HEK293 (cell line): ENCODE data around the gene POU4F1.

Experiments
- CTCF ChIA-PET: fragments of 350-600 bp; formaldehyde crosslinking; extraction: SDS; loops from one replicate; lab custom pipeline; 2021; ENCODE audit warnings: antibody characterized with exemption; lab: Yijun Ruan, JAX
- POLR2A ChIA-PET: fragments of 300-600 bp; formaldehyde crosslinking; extraction: SDS; loops from one replicate; lab custom pipeline; 2020; ENCODE audit warnings: antibody characterized with exemption, inconsistent platforms; lab: Yijun Ruan, JAX
- H3K27ac ChIP-seq: fragments of 200-500 bp; sonication (Bioruptor generic); 2 replicates; pipeline ENCODE4 v1.5.1; 2014; ENCODE audit warnings: low read depth, low read length, control low read depth, inconsistent platforms; ENCODE audit errors: extremely low read depth
- H3K36me3 ChIP-seq, 2 experiments: fragments of 200-500 bp in 1 of 2; sonication (Bioruptor generic) in 1 of 2; 1 replicate in 1 of 2; 2 replicates in 1 of 2; pipeline ENCODE4 v1.5.1; 2014 to 2017; ENCODE audit warnings: inconsistent platforms in 2 of 2, low read length in 2 of 2; ENCODE audit not compliant: control insufficient read depth in 2 of 2, insufficient read depth in 1 of 2
- H3K4me1 ChIP-seq: fragments of 200-500 bp; sonication (Bioruptor generic); 2 replicates; pipeline ENCODE4 v1.5.1; 2014; ENCODE audit warnings: mild to moderate bottlenecking, low read length, inconsistent platforms; ENCODE audit not compliant: control insufficient read depth, insufficient read depth
- H3K4me3 ChIP-seq: 2 replicates; pipeline ENCODE4 v1.5.1; 2011; ENCODE audit warnings: low read depth, mild to moderate bottlenecking, control low read depth, low read length, moderate library complexity
- H3K9me3 ChIP-seq: fragments of 200-500 bp; sonication (Bioruptor generic); 2 replicates; pipeline ENCODE4 v1.5.1; 2014; ENCODE audit warnings: low read depth, low read length, inconsistent platforms; ENCODE audit not compliant: control insufficient read depth, insufficient read depth
- EGR2 ChIP-seq: fragments of 450-650 bp; formaldehyde crosslinking; IDR thresholded peaks from 2 replicates; pipeline ENCODE4 v1.5.1; 2016; ENCODE audit warnings: low read depth, missing biosample characterization, missing genetic modification characterization
- FEZF1 ChIP-seq: fragments of 450-650 bp; formaldehyde crosslinking; IDR thresholded peaks from 2 replicates; pipeline ENCODE4 v1.5.1; 2016; ENCODE audit warnings: missing biosample characterization, missing genetic modification characterization
- GLI4 ChIP-seq: fragments of 450-650 bp; formaldehyde crosslinking; IDR thresholded peaks from 2 replicates; pipeline ENCODE4 v1.5.1; 2016; ENCODE audit warnings: missing biosample characterization, missing genetic modification characterization
- GLIS1 ChIP-seq: fragments of 450-650 bp; formaldehyde crosslinking; IDR thresholded peaks from 2 replicates; pipeline ENCODE4 v1.5.1; 2016; ENCODE audit warnings: missing biosample characterization, missing genetic modification characterization
- KLF7 ChIP-seq: fragments of 450-650 bp; formaldehyde crosslinking; IDR thresholded peaks from 2 replicates; pipeline ENCODE4 v1.5.1; 2016; ENCODE audit warnings: missing biosample characterization, missing genetic modification characterization, borderline replicate concordance
- KLF8 ChIP-seq: fragments of 450-650 bp; formaldehyde crosslinking; IDR thresholded peaks from 2 replicates; pipeline ENCODE4 v1.5.1; 2016; ENCODE audit warnings: missing biosample characterization, missing genetic modification characterization
- MYNN ChIP-seq: fragments of 450-650 bp; formaldehyde crosslinking; IDR thresholded peaks from 2 replicates; pipeline ENCODE4 v1.5.1; 2016; ENCODE audit warnings: missing biosample characterization, missing genetic modification characterization, borderline replicate concordance
- MZF1 ChIP-seq: fragments of 450-650 bp; formaldehyde crosslinking; IDR thresholded peaks from 2 replicates; pipeline ENCODE4 v1.5.1; 2017; ENCODE audit warnings: missing biosample characterization, missing genetic modification characterization, borderline replicate concordance
- YY1 ChIP-seq: fragments of 450-650 bp; formaldehyde crosslinking; IDR thresholded peaks from 2 replicates; pipeline ENCODE4 v1.5.1; 2018; ENCODE audit warnings: missing biosample characterization, missing genetic modification characterization
- ZFP37 ChIP-seq: fragments of 450-650 bp; formaldehyde crosslinking; IDR thresholded peaks from 2 replicates; pipeline ENCODE4 v1.5.1; 2016; ENCODE audit warnings: missing biosample characterization, missing genetic modification characterization
- ZNF121 ChIP-seq: fragments of 450-650 bp; formaldehyde crosslinking; IDR thresholded peaks from 2 replicates; pipeline ENCODE4 v1.5.1; 2016; ENCODE audit warnings: missing biosample characterization, missing genetic modification characterization
- ZNF174 ChIP-seq: fragments of 450-650 bp; formaldehyde crosslinking; IDR thresholded peaks from 2 replicates; pipeline ENCODE4 v1.5.0; 2017; ENCODE audit warnings: missing biosample characterization, mild to moderate bottlenecking, missing genetic modification characterization
- ZNF202 ChIP-seq: fragments of 450-650 bp; formaldehyde crosslinking; IDR thresholded peaks from 2 replicates; pipeline ENCODE4 v1.5.1; 2016; ENCODE audit warnings: missing biosample characterization, missing genetic modification characterization, borderline replicate concordance
- ZNF214 ChIP-seq: fragments of 450-650 bp; formaldehyde crosslinking; IDR thresholded peaks from 2 replicates; pipeline ENCODE4 v1.5.1; 2017; ENCODE audit warnings: missing biosample characterization, mild to moderate bottlenecking, missing genetic modification characterization, borderline replicate concordance
- ZNF248 ChIP-seq: fragments of 450-650 bp; formaldehyde crosslinking; IDR thresholded peaks from 2 replicates; pipeline ENCODE4 v1.5.1; 2017; ENCODE audit warnings: missing biosample characterization, missing genetic modification characterization
- ZNF292 ChIP-seq: fragments of 450-650 bp; formaldehyde crosslinking; IDR thresholded peaks from 2 replicates; pipeline ENCODE4 v1.5.1; 2016; ENCODE audit warnings: low read depth, missing biosample characterization, missing genetic modification characterization, borderline replicate concordance
- ZNF341 ChIP-seq: fragments of 450-650 bp; formaldehyde crosslinking; IDR thresholded peaks from 2 replicates; pipeline ENCODE4; 2016; ENCODE audit warnings: low read depth, missing biosample characterization, missing genetic modification characterization
- ZNF510 ChIP-seq: fragments of 450-650 bp; formaldehyde crosslinking; IDR thresholded peaks from 2 replicates; pipeline ENCODE4 v1.5.1; 2018; ENCODE audit warnings: mild to moderate bottlenecking, missing genetic modification characterization, missing biosample characterization; ENCODE audit not compliant: insufficient replicate concordance
- ZNF544 ChIP-seq: fragments of 450-650 bp; formaldehyde crosslinking; IDR thresholded peaks from 2 replicates; pipeline ENCODE4 v1.5.0; 2017; ENCODE audit warnings: missing biosample characterization, missing genetic modification characterization
- ZNF571 ChIP-seq: fragments of 450-650 bp; formaldehyde crosslinking; IDR thresholded peaks from 2 replicates; pipeline ENCODE4 v1.5.0; 2017; ENCODE audit warnings: missing biosample characterization, missing genetic modification characterization
- ZNF629 ChIP-seq: fragments of 450-650 bp; formaldehyde crosslinking; IDR thresholded peaks from 2 replicates; pipeline ENCODE4 v1.5.1; 2017; ENCODE audit warnings: missing biosample characterization, missing genetic modification characterization
- ZNF664 ChIP-seq: fragments of 450-650 bp; formaldehyde crosslinking; IDR thresholded peaks from 2 replicates; pipeline ENCODE4 v1.5.1; 2016; ENCODE audit warnings: missing biosample characterization, missing genetic modification characterization
- ZNF747 ChIP-seq: fragments of 450-650 bp; formaldehyde crosslinking; IDR thresholded peaks from 2 replicates; pipeline ENCODE4 v1.5.1; 2016; ENCODE audit warnings: missing biosample characterization, missing genetic modification characterization
- ZNF76 ChIP-seq: fragments of 450-650 bp; formaldehyde crosslinking; IDR thresholded peaks from 2 replicates; pipeline ENCODE4; 2016; ENCODE audit warnings: low read depth, missing biosample characterization, missing genetic modification characterization, borderline replicate concordance
- ZSCAN23 ChIP-seq: fragments of 450-650 bp; formaldehyde crosslinking; IDR thresholded peaks from 2 replicates; pipeline ENCODE4 v1.5.1; 2016; ENCODE audit warnings: missing biosample characterization, missing genetic modification characterization
- TF ChIP-seq, protein P1 (sequence below): fragments of 450-650 bp; formaldehyde crosslinking; IDR thresholded peaks from 2 replicates; pipeline ENCODE4 v1.5.1; 2016; ENCODE audit warnings: missing biosample characterization, missing genetic modification characterization
- TF ChIP-seq, protein P2 (sequence below): fragments of 450-650 bp; formaldehyde crosslinking; IDR thresholded peaks from 2 replicates; pipeline ENCODE4 v1.5.1; 2016; ENCODE audit warnings: missing biosample characterization, missing genetic modification characterization, borderline replicate concordance
- TF ChIP-seq, protein P3 (sequence below): fragments of 450-650 bp; formaldehyde crosslinking; IDR thresholded peaks from 2 replicates; pipeline ENCODE4 v1.5.1; 2016; ENCODE audit warnings: missing biosample characterization, missing genetic modification characterization

The POU4F1 gene

DNA sequence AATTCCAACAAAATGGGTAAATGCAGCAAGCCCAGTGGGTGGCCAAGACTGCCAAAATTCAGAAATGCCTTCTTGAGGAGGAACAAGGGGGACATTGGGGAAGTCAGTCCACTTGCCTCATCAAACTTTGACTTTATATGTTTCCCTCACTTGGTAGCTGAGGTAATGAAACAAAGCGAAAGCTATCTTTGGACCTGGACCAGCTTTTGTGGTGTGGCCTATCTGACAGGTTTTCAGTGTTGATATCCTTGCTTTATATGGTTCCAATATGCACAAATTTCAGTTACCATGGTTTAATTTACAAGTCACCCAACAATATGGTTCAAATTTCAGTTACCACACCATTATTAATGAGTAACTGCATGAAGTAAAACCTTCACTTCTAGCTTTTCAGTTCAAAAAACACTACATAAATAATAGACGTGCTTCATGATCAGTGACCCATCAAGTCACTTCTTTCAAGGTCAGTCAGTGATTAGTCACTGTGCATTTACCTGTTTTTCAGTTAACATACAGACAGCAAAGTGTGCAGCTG, 17.7 kb upstream of the POU4F1 start:
- POLR2A ChIA-PET = no interaction called here
- CTCF ChIA-PET = interaction anchor here (0.6 kb wide), 1 partner anchor 500 kb away, joined by 4 read pairs; no protein-coding TSS in a partner anchor
- no peaks in the 10 kb centered on the region for H3K9me3 ChIP-seq

DNA sequence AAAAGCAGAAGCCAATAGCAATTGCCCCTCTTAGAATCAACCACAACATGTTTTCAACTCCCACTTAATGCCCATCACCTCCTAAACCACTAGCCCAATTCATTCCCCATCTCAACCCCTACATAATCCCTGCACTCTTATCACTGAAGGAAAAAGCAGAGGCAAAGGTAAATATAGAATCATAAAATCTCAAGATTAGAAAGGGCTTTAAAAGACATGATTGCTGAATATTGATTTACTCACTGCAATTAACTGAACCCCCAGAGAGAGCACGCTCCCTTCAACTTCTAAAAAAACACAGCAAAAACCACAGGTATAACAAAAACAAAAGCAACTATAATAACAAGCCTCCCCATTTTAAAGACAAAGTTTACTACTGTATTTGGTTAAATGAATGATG, 15.1 kb upstream of the POU4F1 start:
- Histone ChIP-seq H3K36me3 (peaks cover 0 to 53% of the 10 kb centered on the region in 2 experiments; a peak in 1 of 3 replicates), H3K9me3 (no peaks in the 10 kb centered on the region), H3K4me3 (no peak overlapping the region), H3K4me1 (0 out of 2 replicates have a peak, but pooled peaks cover 2% of the 10 kb centered on the region), H3K27ac (no peak overlapping the region)
- ChIA-PET CTCF (interaction anchor here (0.6 kb wide), 2 partner anchors 781 to 1099 kb away, joined by 3 read pairs; no protein-coding TSS in a partner anchor), POLR2A (no interaction called here)
- TF ChIP-seq ZNF571 (no peak), MYNN (tag by site-specific recombination) (no peak), EGR2 (peak; percentile 83), ZNF292 (no peak), ZNF248 (tag by site-specific recombination) (no peak), MZF1 (tag by site-specific recombination) (peak; percentile 85; the same call in 1 of the 2 replicates), KLF7 (tag by site-specific recombination) (peak; percentile 51; the same call in 1 of the 2 replicates), ZNF174 (no peak), ZFP37 (tag by site-specific recombination) (no peak), KLF8 (tag by site-specific recombination) (no peak), ZNF76 (tag by site-specific recombination) (no peak), ZNF341 (tag by site-specific recombination) (no peak), ZNF664 (no peak), ZNF202 (tag by site-specific recombination) (no peak), ZNF544 (tag by site-specific recombination) (no peak), ZNF214 (no peak), YY1 (tag by site-specific recombination) (no peak), ZSCAN23 (tag by site-specific recombination) (no peak), GLI4 (tag by site-specific recombination) (no peak), GLIS1 (peak; percentile 81), ZNF510 (tag by site-specific recombination) (no peak), ZNF629 (tag by site-specific recombination) (no peak), ZNF747 (no peak)
- TF ChIP-seq, protein P1, sequence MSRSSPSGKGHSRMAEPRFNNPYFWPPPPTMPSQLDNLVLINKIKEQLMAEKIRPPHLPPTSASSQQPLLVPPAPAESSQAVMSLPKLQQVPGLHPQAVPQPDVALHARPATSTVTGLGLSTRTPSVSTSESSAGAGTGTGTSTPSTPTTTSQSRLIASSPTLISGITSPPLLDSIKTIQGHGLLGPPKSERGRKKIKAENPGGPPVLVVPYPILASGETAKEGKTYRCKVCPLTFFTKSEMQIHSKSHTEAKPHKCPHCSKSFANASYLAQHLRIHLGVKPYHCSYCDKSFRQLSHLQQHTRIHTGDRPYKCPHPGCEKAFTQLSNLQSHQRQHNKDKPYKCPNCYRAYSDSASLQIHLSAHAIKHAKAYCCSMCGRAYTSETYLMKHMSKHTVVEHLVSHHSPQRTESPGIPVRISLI (tag by site-specific recombination) = no peak
- TF ChIP-seq, protein P2, sequence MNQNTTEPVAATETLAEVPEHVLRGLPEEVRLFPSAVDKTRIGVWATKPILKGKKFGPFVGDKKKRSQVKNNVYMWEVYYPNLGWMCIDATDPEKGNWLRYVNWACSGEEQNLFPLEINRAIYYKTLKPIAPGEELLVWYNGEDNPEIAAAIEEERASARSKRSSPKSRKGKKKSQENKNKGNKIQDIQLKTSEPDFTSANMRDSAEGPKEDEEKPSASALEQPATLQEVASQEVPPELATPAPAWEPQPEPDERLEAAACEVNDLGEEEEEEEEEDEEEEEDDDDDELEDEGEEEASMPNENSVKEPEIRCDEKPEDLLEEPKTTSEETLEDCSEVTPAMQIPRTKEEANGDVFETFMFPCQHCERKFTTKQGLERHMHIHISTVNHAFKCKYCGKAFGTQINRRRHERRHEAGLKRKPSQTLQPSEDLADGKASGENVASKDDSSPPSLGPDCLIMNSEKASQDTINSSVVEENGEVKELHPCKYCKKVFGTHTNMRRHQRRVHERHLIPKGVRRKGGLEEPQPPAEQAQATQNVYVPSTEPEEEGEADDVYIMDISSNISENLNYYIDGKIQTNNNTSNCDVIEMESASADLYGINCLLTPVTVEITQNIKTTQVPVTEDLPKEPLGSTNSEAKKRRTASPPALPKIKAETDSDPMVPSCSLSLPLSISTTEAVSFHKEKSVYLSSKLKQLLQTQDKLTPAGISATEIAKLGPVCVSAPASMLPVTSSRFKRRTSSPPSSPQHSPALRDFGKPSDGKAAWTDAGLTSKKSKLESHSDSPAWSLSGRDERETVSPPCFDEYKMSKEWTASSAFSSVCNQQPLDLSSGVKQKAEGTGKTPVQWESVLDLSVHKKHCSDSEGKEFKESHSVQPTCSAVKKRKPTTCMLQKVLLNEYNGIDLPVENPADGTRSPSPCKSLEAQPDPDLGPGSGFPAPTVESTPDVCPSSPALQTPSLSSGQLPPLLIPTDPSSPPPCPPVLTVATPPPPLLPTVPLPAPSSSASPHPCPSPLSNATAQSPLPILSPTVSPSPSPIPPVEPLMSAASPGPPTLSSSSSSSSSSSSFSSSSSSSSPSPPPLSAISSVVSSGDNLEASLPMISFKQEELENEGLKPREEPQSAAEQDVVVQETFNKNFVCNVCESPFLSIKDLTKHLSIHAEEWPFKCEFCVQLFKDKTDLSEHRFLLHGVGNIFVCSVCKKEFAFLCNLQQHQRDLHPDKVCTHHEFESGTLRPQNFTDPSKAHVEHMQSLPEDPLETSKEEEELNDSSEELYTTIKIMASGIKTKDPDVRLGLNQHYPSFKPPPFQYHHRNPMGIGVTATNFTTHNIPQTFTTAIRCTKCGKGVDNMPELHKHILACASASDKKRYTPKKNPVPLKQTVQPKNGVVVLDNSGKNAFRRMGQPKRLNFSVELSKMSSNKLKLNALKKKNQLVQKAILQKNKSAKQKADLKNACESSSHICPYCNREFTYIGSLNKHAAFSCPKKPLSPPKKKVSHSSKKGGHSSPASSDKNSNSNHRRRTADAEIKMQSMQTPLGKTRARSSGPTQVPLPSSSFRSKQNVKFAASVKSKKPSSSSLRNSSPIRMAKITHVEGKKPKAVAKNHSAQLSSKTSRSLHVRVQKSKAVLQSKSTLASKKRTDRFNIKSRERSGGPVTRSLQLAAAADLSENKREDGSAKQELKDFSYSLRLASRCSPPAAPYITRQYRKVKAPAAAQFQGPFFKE (tag by site-specific recombination) = no peak
- TF ChIP-seq, protein P3, sequence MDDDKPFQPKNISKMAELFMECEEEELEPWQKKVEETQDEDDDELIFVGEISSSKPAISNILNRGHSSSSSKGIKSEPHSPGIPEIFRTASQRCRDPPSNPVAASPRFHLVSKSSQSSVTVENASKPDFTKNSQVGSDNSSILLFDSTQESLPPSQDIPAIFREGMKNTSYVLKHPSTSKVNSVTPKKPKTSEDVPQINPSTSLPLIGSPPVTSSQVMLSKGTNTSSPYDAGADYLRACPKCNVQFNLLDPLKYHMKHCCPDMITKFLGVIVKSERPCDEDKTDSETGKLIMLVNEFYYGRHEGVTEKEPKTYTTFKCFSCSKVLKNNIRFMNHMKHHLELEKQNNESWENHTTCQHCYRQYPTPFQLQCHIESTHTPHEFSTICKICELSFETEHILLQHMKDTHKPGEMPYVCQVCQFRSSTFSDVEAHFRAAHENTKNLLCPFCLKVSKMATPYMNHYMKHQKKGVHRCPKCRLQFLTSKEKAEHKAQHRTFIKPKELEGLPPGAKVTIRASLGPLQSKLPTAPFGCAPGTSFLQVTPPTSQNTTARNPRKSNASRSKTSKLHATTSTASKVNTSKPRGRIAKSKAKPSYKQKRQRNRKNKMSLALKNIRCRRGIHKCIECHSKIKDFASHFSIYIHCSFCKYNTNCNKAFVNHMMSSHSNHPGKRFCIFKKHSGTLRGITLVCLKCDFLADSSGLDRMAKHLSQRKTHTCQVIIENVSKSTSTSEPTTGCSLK (tag by site-specific recombination) = no peak

More for the DNA sequence above, 17.7 kb upstream of the POU4F1 start:
- peaks cover 0 to 54% of the 10 kb centered on the region in 2 experiments; a peak in 1 of 3 replicates for H3K36me3 ChIP-seq
- H3K4me3 ChIP-seq = no peak overlapping the region
- TF ChIP-seq FEZF1 (tag by site-specific recombination) = 0 out of 2 replicates have a peak, but pooled peaks have one; percentile 26
- no peak for TF ChIP-seq ZNF121 (tag by site-specific recombination)
- 0 out of 2 replicates have a peak, but pooled peaks cover 2% of the 10 kb centered on the region for H3K4me1 ChIP-seq
- no peak overlapping the region for H3K27ac ChIP-seq
